ENCODE data around the gene CPXM2. TPM values are rescaled to one million over a fixed set of nuclear protein-coding genes. Genes with fewer than 3 reads are reported as not detected.

Gene CPXM2
- total RNA-seq, 4 donors from 2014 or later: 2.1 to 48.2 (median 17.8) TPM

DNA sequence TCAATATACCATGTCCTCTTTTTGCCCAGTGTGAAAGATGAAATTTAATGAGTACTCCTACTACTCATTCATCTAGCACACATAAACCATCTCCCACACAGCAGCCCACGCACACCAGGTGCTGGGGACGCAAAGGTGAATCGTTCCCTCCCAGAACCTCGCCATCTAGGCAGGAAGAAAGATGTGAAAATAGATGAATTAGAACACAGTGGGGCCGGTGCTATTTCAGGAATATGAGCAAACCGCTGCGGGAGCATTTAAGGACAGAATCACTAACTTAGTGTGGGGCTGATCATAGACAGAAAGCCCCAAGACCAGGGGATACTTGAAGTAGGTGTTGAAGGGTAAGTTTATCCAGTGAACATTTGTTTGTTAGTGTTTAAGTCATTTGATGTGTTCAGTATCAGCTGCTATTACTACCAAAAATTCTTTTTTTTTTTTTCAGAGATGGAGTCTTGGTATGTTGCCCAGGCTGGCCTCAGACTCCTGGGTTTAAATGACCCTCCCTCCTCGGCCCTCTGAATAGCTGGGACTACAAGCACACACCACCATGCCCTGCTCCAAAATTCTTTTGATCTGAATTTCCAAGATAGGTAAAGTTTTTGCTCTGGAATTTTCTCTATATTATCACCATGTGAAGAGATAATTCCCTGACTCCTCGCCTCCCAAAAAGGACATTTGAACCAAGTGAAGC is 48.8 kb downstream of the CPXM2 start:
- intact Hi-C loops (cut with DNase I; ENCODE audit: low total_unique reads): no loop called here
- Histone ChIP-seq H3K36me3 (no peaks in the 10 kb centered on the region), H3K4me1 (no peaks in the 10 kb centered on the region), H3K9me3 (no peaks in the 10 kb centered on the region), H3K27ac (no peak overlapping the region), H3K27me3 (no peaks in the 10 kb centered on the region), H3K4me3 (no peak overlapping the region)
- no peak for DNase-seq
- TF ChIP-seq, protein P1, sequence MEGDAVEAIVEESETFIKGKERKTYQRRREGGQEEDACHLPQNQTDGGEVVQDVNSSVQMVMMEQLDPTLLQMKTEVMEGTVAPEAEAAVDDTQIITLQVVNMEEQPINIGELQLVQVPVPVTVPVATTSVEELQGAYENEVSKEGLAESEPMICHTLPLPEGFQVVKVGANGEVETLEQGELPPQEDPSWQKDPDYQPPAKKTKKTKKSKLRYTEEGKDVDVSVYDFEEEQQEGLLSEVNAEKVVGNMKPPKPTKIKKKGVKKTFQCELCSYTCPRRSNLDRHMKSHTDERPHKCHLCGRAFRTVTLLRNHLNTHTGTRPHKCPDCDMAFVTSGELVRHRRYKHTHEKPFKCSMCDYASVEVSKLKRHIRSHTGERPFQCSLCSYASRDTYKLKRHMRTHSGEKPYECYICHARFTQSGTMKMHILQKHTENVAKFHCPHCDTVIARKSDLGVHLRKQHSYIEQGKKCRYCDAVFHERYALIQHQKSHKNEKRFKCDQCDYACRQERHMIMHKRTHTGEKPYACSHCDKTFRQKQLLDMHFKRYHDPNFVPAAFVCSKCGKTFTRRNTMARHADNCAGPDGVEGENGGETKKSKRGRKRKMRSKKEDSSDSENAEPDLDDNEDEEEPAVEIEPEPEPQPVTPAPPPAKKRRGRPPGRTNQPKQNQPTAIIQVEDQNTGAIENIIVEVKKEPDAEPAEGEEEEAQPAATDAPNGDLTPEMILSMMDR (IDR thresholded peaks at IDR 0.05): no peak

DNA sequence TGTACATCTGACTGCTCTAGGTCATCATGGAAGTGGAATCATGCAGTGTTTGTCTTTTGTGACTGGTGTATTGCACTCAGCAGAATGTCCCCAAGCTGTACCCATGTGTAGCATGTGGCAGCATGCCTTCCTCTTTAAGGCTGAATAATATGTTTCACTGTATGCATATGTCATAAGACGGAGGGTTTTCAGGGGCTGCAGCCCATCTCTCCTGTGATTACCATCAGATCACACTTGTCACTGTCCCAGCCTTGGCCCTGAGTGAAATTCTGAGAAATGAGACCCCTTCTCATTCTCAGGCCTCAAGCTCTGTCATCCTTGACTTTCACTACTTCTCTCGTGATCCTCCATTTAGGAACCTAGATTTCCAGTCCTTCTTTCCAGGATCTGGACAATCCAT is 50.0 kb downstream of the CPXM2 start:
- Histone ChIP-seq H3K36me3 (no peaks in the 10 kb centered on the region), H3K27me3 (no peaks in the 10 kb centered on the region), H3K27ac (no peak overlapping the region), H3K9me3 (no peaks in the 10 kb centered on the region), H3K4me3 (no peak overlapping the region), H3K4me1 (no peaks in the 10 kb centered on the region)
- TF ChIP-seq POLR2A (IDR thresholded peaks at IDR 0.05): no peak
- TF ChIP-seq, protein P1 (IDR thresholded peaks at IDR 0.05): no peak
- DNase-seq: no peak
- intact Hi-C loops (cut with DNase I; ENCODE audit: low total_unique reads): no loop called here

DNA sequence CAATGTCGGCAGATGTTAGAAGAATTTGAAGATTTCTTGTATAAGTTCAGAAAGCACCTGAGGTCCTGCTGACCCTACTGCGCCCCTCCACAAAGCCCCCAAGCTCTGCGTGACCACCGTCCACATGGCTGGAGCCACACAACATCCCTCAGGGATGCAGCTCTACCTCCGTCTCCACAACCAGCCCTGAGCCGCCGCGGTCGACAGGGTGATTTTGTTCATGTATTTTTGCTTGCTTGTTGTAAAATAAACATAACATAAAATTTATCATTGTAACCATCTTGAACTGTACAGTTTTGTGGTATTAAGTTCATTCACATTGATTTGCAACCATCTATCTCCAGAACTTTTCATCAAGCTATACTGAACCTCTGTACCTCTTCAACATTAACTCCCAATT is 50.5 kb downstream of the CPXM2 start:
- H3K36me3 ChIP-seq: no peaks in the 10 kb centered on the region
- no peak for DNase-seq
- TF ChIP-seq POLR2A (IDR thresholded peaks at IDR 0.05): no peak
- TF ChIP-seq, protein P1 (IDR thresholded peaks at IDR 0.05): no peak
- H3K27ac ChIP-seq: no peak overlapping the region
- H3K4me1 ChIP-seq: no peaks in the 10 kb centered on the region
- no peaks in the 10 kb centered on the region for H3K9me3 ChIP-seq
- no peaks in the 10 kb centered on the region for H3K27me3 ChIP-seq
- intact Hi-C loops (cut with DNase I; ENCODE audit: low total_unique reads): no loop called here
- no peak overlapping the region for H3K4me3 ChIP-seq

DNA sequence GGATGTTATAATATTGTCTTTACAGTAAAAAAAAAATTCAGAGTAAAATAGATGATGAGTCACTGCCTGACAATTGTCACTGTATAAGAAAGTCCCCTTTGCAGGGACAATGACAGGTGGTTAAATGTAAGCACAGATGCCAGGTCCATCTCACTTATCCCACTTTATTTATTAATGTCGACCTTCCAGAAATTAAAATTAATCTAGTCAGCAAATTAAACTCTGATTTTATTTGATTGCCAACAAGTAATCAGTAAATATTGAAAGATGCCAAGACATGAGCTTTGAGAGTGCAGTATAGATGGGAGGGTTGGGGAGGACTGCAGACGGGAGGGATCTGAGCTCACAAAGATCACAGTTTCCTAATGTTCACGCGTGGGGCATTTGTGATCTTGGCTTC is 50.9 kb downstream of the CPXM2 start:
- no peaks in the 10 kb centered on the region for H3K27me3 ChIP-seq
- H3K36me3 ChIP-seq: no peaks in the 10 kb centered on the region
- DNase-seq: no peak
- H3K27ac ChIP-seq: no peak overlapping the region
- H3K9me3 ChIP-seq: no peaks in the 10 kb centered on the region
- no peaks in the 10 kb centered on the region for H3K4me1 ChIP-seq
- intact Hi-C loops (cut with DNase I; ENCODE audit: low total_unique reads): no loop called here
- TF ChIP-seq, protein P1 (IDR thresholded peaks at IDR 0.05): no peak
- no peak for TF ChIP-seq POLR2A (IDR thresholded peaks at IDR 0.05)
- H3K4me3 ChIP-seq: no peak overlapping the region

DNA sequence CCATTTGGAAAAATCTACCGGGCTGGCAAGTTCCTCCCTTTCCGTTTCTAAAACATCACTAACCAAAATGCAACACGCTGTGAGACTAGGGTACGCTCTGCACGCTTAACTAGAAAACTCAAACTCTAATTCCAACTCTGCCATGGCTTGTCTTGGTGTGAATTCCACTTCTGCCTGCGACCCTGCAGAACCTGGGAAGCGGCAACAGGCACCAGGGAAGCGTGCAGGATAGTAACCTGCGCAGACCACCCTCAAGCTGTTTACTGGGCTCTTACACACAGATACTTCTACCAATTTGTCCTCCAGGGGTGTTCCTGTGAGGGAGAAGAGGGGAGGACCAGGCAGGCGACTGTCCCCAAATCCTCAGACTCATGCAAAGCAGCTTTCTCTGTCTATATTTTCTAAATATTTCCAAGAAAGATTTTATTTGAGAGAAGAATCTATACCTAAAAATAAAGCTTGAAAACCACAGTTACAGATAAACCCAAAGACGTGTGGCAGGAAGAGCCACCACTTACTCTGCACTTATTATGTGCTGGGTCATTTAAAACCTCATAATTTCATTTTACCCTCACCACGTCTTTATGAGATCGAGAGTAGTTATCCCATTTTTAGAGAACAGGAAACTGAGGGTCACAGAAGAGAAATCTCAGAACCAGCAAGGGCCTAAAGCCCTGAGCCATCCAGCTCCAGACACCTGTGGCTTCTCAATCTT is 52.9 kb downstream of the CPXM2 start:
- H3K27ac ChIP-seq: no peak overlapping the region
- H3K9me3 ChIP-seq: no peaks in the 10 kb centered on the region

More for the DNA sequence above, 52.9 kb downstream of the CPXM2 start:
- H3K36me3 ChIP-seq: no peaks in the 10 kb centered on the region
- DNase-seq: no peak
- no peak overlapping the region for H3K4me3 ChIP-seq
- H3K27me3 ChIP-seq: no peaks in the 10 kb centered on the region
- no peak for TF ChIP-seq POLR2A (IDR thresholded peaks at IDR 0.05)
- TF ChIP-seq, protein P1 (IDR thresholded peaks at IDR 0.05): no peak
- intact Hi-C loops (cut with DNase I; ENCODE audit: low total_unique reads): no loop called here
- H3K4me1 ChIP-seq: no peaks in the 10 kb centered on the region

All from uterus (tissue), 4 donors.